Measurements from ENCODE around the gene ADAMTS18.

DNA sequence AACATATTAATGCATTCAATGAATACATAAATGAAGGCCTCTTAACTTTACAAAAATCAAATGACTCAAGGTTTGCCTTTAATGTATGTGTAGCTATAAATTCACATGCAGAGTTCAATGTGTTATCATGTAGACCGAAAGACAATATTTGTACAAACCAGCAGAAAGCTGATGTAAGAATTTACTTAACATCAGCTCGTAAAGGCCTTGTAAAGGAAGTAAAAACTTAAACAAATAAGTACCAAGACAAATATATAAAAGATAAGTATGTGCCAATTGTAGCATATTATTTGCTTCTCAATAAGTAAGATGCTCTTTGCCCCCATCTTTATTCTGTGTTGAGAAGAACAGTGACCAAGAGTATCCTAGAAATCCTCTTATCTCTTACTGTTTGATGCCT, 130.0 kb downstream of the ADAMTS18 start:
- TF ChIP-seq, protein P1, sequence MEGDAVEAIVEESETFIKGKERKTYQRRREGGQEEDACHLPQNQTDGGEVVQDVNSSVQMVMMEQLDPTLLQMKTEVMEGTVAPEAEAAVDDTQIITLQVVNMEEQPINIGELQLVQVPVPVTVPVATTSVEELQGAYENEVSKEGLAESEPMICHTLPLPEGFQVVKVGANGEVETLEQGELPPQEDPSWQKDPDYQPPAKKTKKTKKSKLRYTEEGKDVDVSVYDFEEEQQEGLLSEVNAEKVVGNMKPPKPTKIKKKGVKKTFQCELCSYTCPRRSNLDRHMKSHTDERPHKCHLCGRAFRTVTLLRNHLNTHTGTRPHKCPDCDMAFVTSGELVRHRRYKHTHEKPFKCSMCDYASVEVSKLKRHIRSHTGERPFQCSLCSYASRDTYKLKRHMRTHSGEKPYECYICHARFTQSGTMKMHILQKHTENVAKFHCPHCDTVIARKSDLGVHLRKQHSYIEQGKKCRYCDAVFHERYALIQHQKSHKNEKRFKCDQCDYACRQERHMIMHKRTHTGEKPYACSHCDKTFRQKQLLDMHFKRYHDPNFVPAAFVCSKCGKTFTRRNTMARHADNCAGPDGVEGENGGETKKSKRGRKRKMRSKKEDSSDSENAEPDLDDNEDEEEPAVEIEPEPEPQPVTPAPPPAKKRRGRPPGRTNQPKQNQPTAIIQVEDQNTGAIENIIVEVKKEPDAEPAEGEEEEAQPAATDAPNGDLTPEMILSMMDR (IDR thresholded peaks at IDR 0.05): no peak
- TF ChIP-seq POLR2A (IDR thresholded peaks at IDR 0.05): no peak
